ENCODE data around the gene ARL8A.

The ARL8A gene

DNA sequence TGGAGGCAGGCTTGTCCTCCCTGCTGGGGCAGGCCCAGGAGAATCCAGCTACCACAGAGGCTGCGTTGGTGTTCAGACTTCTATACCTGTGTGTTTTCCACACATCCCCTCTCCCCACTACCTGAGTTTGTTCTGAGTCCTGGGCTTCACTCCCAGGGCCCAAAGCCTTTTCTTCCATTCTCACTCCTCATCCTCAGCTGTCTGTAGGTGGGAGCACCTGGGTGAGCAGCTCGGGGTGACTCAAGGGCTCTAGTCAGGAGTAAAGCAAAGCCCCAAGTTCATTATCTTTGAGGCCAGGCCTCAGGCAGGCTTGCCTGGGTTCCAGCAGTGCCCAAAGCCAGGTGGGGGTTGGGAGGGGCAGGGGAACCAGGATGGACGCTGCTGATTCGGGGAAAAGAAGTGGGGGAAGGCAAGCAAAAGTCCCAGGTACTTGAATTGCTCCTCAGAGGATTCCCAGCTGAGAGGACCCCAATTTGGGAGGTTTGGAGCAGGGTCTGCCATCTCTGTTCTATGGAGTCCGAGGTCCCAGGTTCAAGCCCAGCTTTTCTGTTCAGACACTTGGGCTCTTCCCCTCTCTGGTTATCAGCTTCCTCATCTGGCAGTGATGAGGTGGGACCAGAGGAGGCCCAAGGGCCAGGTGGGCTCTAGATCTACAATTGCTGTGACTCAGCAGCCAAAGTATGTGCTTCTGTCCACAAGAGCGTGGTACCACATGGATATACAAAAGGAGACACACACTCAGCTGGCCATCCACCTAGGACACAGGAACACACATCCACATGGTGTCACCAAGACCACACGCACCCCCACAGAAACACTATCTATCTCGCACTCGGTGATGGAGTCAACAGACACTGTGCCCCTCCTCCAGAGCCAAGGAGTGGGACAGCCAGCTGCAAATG is 21.7 kb upstream of the ARL8A start:
- no peaks in the 10 kb centered on the region for H3K4me1 ChIP-seq

DNA sequence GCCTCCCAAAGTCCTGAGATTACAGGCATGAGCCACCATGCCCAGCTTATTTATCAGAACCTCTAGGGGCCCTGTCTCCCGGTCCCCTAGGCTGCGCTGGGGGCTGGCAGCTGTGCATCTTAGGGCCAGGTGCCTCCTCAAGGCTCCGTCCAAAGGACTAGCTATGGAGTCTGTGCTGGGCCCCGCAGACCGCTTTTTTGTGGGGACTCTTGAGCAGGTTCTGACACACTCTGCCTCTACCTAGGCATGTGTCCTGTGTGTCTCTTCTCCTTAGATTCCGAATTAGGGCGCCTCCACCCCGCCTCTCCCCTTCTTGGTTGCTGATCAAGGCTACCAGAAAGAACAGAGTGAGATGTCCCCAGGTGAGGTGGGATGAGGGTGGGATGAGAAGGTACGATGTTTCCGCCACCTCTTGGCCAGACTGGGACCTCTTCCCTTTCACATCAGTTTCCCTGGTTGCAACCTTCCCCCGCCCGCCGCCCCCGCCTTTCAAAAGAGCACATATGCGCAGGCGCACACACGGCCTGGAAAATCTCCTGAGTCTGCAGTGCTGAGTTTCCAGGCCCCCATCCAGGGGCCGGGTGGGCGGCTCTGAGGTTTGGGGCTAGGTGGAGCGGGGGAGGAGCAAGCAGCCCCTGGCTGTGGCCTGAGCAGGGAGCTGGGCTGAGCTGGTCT is 20.9 kb upstream of the ARL8A start:
- Histone ChIP-seq H3K9me3 (no peaks in the 10 kb centered on the region), H3K4me1 (no peaks in the 10 kb centered on the region), H3K4me3 (no peak overlapping the region), H3K27me3 (ENCODE audit: low read depth) (no peaks in the 10 kb centered on the region), H3K36me3 (replicated peaks) (no peaks in the 10 kb centered on the region)
- DNase-seq (ENCODE audit: low spot score in 2 of 2), result no peak
- in situ Hi-C loops (cut with MboI; ENCODE audit: low sequenced_read_pairs), result no loop called here

More for the DNA sequence above, 21.7 kb upstream of the ARL8A start:
- Histone ChIP-seq H3K9me3 (no peaks in the 10 kb centered on the region), H3K27me3 (ENCODE audit: low read depth) (no peaks in the 10 kb centered on the region), H3K36me3 (replicated peaks) (no peaks in the 10 kb centered on the region), H3K4me3 (no peak overlapping the region)
- DNase-seq (ENCODE audit: low spot score in 2 of 2), result no peak
- in situ Hi-C loops (cut with MboI; ENCODE audit: low sequenced_read_pairs), result no loop called here

DNA sequence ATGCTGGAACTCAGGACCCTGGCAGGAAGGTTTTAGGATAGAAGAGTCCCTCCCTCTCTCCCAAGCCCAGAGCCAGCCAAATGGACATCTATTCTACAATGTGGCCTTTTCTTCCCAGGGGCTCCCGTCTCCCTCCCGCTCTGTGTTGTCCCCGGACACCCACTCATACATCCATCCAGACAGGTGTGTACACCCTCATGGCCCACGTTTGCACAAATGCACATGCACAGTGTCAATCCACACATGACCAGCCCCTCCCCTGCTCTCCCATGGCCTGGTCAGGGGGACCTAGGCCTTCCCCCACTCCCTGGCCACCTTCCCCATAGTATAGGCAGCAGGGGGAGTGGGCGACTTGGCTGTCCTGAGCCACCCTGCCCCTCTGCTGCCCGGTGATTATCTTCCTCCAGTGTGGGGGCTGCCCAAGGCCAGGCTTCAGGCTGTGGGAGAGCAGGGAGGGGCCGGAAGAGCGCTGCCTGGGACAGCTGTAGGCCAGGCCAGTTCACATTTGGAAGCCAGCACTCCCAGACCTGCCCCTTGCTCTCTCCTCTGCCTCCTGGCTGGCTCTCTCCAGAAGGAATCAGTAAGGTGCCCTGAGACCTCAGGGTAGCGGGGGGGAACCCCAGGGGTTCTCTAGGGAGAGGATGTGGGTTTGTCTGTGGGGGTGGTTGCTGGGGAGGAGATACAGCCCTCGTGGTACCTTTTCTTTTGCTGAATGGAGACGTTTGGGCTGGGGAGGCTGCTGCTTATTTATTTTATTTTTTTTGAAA is 19.9 kb upstream of the ARL8A start:
- Histone ChIP-seq H3K9me3 (no peaks in the 10 kb centered on the region), H3K4me1 (no peaks in the 10 kb centered on the region), H3K4me3 (no peak overlapping the region), H3K27me3 (ENCODE audit: low read depth) (no peaks in the 10 kb centered on the region), H3K36me3 (replicated peaks) (no peaks in the 10 kb centered on the region)
- in situ Hi-C loops (cut with MboI; ENCODE audit: low sequenced_read_pairs), result no loop called here
- DNase-seq (ENCODE audit: low spot score in 2 of 2), result no peak

DNA sequence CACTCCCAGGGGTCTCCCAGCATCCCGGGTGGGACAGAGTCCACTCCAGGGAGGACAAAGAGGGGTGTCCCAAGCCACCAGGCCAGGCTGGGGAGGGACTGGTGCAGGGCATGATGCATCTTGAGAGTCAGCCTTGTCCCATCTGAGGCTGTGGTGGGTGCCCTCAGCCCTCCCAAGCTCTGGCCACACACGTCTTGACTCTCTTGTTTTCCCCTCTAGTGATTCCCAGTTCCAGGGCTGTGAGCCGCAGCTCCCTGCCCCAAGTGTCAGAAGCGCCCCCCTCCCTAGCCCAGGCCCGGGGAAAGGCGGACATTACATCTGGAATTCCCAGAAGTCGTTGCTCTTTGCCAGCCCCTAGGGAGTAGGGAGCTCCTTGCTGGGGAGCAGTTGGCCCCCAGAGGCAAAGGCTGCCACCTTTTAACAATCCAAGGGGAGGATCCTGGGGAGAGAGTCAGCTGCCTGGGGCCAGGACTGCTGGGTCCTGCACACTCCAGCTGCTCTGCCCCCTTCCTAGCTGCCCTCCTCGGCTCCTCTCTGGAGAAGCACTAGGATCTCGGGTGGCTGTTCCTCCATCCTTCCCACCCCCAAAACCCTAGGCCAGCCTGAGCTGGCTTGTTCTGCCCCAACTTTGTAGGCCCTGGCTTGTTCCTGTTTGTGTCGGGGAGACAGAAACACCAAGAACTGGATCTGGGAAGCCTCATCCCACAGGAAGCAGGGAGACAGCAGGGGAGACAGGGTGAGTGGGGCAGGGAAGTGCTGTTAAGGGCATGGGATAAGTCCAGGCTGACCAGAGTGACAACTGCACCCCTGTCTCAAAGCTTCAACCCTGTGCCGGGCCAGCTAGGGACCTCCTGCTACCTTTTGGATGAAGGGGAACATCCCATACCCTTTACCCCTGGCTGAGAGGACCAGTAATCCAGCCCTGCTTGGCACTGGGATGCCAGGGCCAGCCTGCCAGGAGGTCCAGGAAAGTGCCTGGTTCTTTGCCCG is 19.0 kb upstream of the ARL8A start:
- DNase-seq (ENCODE audit: low spot score in 2 of 2), result no peak
- in situ Hi-C loops (cut with MboI; ENCODE audit: low sequenced_read_pairs), result no loop called here
- H3K36me3 ChIP-seq (replicated peaks), result no peaks in the 10 kb centered on the region
- H3K4me3 ChIP-seq, result no peak overlapping the region
- no peaks in the 10 kb centered on the region for H3K4me1 ChIP-seq
- H3K9me3 ChIP-seq, result no peaks in the 10 kb centered on the region
- no peaks in the 10 kb centered on the region for H3K27me3 ChIP-seq (ENCODE audit: low read depth)

DNA sequence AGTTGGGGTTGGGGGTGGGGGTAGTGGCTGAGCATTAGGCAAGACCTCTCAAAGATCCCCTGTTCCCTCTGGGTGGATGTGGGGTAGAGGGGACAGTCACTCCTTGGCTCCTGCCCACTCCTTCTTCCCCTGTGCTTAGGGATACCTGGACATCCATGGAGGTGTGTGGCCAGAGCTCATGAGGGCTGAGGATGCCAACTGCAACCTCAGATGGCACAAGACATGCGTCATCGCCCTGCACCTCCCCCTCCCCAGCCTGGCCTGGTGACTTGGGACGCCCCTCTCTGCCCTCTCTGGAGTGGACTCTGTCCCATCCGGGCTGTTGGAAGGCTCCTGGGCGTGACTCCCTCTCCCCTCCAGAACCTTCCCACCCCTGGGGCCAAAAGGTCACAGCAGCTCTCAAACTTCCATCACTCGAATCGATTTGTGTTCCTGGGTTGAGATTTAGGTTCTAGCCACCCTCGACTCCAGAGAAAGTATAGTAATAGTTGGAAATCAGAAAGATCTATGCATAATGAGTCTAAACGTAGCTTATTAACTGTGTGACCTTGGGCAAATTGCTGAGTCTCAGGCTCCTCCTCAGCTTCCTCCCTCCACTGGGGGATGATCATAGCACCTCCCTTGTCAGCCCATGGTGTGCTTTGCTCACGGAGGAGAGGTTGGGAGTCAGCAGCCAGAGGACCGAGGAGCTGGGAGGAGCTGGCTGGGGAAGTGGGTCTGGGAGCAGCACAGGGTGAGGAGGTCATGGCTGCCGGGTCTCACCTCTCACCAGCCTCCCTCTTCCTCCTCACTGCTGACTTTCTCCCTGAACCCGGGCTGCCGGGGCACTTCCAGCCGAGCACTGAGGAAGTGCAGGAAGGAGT is 18.1 kb upstream of the ARL8A start:
- in situ Hi-C loops (cut with MboI; ENCODE audit: low sequenced_read_pairs), result no loop called here
- no peaks in the 10 kb centered on the region for H3K9me3 ChIP-seq
- H3K36me3 ChIP-seq (replicated peaks), result no peaks in the 10 kb centered on the region
- no peak for DNase-seq (ENCODE audit: low spot score in 2 of 2)
- H3K4me1 ChIP-seq, result no peaks in the 10 kb centered on the region
- H3K4me3 ChIP-seq, result no peak overlapping the region
- H3K27me3 ChIP-seq (ENCODE audit: low read depth), result no peaks in the 10 kb centered on the region

DNA sequence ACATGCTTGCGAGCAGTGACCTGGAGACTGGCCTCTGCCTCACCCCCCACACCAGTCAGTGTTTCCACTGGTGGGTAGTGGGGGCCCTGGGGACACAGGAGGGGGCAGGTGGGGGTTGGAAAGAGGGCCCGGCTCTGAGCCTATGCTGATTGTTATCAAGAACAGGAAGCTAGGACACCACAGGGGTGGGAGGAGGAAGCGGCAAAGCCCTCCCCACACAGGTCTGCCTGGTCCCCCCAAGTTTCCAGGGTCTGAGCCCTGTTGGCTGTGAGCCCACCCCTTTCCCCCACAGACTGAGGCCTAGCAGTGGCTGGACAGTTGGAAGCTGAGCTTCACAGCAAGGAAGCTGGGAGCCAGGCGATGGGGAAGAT is 17.5 kb upstream of the ARL8A start:
- Histone ChIP-seq H3K9me3 (no peaks in the 10 kb centered on the region), H3K4me3 (no peak overlapping the region), H3K36me3 (replicated peaks) (no peaks in the 10 kb centered on the region), H3K4me1 (no peaks in the 10 kb centered on the region), H3K27me3 (ENCODE audit: low read depth) (no peaks in the 10 kb centered on the region)
- no peak for DNase-seq (ENCODE audit: low spot score in 2 of 2)
- in situ Hi-C loops (cut with MboI; ENCODE audit: low sequenced_read_pairs), result no loop called here

DNA sequence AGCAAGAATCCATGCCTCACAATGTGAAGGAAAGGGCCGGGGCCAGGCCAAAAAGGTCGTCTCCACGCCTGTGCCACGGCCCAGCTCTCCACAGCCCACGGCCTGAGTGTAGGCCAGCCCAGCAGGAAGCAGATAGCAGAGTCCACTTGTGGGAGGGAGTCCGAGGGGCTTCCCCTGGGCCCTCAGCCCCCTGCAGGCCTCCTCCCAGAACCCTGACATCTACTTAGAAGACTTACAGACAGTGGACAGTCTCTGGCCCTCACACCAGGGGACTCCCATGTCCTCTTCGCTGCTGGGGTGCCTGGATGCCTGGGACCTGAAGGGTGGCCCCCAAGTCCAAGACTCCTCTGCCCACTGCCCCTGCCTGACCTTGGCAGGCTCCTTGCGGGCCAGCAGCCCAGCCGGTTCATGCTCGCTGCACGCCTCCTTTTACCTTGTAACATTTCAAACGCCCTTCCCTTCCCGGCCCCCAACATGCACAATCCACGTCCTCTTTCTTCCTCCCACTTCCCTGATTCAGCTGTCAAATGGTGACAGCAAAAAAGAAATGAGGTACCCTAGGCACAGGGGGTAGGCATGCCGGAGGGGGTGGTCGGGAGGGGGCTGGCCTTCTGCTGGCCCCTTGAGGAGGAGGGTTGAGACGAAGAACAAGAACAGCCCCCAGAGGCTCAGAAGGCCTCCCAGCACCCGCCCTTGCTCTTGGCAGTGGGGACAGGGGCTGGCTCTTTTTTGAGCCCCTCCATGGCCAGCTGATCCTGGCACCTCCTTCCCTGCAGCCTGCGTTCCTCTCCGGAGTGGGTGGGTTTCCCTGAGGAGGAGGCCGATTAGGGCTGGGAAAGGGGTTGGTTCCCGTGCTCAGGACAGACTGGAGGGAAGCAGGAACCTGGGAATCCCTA is 16.9 kb upstream of the ARL8A start:
- H3K4me3 ChIP-seq, result no peak overlapping the region
- H3K36me3 ChIP-seq (replicated peaks), result no peaks in the 10 kb centered on the region
- no peaks in the 10 kb centered on the region for H3K9me3 ChIP-seq
- no peaks in the 10 kb centered on the region for H3K27me3 ChIP-seq (ENCODE audit: low read depth)
- DNase-seq (ENCODE audit: low spot score in 2 of 2), result no peak
- in situ Hi-C loops (cut with MboI; ENCODE audit: low sequenced_read_pairs), result no loop called here
- H3K4me1 ChIP-seq, result no peaks in the 10 kb centered on the region

DNA sequence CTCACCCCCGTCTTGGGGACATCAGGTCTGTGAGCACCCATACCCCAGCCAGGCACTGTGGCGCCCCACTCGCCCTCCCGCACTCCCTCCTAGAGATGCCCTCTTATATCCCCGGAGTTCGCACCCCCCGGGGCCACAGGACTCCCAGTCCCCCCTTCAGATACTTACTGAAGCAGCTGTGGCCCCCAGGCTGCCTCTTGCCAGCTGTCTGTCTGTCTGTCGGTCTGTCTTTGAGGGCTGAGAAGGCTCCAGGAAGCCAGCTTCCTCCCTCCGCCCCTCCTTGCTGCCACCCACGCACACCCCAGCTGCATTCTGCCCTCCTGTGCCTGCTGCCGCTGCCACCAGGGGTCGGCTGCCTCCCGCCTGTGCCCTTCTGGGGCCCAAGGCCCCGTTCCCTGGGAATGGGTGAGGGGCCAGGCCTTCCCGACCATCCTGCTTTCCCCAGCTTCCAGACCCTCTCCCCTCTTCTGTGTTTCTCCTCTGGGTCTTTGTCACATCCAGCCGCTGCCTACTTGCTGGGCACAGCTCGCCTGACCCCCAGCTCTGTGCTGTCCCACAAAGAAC is 15.9 kb upstream of the ARL8A start, which contains the start of gene PTPN7:
PTPN7 (minus strand) TSS at position 226 of the 564 bp plus-strand sequence. CDS start 1,200 bp downstream, outside the sequence.
- no peak for DNase-seq (ENCODE audit: low spot score in 2 of 2)
- in situ Hi-C loops (cut with MboI; ENCODE audit: low sequenced_read_pairs), result no loop called here
- H3K36me3 ChIP-seq (replicated peaks), result no peaks in the 10 kb centered on the region
- no peaks in the 10 kb centered on the region for H3K9me3 ChIP-seq
- H3K4me1 ChIP-seq, result no peaks in the 10 kb centered on the region
- H3K27me3 ChIP-seq (ENCODE audit: low read depth), result no peaks in the 10 kb centered on the region
- no peak within 1 kb of the TSS for H3K4me3 ChIP-seq

DNA sequence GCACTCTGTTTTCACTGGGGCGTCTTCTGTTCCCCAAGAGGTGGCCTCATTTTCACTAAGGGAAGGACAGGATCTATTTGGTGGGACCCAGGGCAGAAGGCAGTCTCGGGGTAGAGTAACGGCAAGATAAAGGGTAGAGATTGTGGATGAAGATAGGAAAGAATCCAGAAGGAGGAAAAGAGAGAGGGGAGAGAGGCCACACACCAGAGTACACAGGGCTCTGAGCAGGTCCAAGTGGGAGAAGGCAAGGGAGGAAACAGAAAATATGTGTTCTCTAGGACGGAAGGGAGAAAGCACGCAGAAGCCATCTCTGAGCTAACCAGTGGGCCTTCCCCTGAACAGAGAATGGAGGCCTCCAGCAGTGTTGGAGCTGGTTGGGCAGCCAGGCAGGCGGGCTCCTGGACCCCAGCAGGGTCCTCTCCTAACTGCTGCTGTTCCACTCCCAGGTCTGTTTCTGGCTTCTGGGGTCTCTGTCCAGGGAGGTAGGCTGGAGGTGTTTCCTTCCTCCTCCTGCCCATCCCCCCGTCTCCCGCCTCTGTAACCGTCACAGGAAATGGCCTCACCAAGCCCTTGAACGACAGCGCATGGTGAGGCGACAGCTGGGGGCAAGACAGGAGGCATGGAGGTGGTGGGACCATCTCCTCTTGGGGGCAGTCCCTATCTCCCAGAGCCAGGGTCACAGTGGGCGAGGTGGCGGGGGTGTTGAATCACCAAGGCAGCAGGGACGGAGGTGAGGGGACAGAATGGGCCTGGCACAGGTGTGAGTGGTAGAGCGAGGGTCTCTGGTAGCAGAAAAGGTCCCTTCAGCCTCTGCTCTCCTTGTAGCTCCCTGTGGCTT is 15.2 kb upstream of the ARL8A start:
- no peak for DNase-seq (ENCODE audit: low spot score in 2 of 2)
- H3K9me3 ChIP-seq, result no peaks in the 10 kb centered on the region
- H3K27me3 ChIP-seq (ENCODE audit: low read depth), result no peaks in the 10 kb centered on the region
- H3K4me1 ChIP-seq, result no peaks in the 10 kb centered on the region
- in situ Hi-C loops (cut with MboI; ENCODE audit: low sequenced_read_pairs), result no loop called here
- H3K4me3 ChIP-seq, result no peak overlapping the region
- no peaks in the 10 kb centered on the region for H3K36me3 ChIP-seq (replicated peaks)

DNA sequence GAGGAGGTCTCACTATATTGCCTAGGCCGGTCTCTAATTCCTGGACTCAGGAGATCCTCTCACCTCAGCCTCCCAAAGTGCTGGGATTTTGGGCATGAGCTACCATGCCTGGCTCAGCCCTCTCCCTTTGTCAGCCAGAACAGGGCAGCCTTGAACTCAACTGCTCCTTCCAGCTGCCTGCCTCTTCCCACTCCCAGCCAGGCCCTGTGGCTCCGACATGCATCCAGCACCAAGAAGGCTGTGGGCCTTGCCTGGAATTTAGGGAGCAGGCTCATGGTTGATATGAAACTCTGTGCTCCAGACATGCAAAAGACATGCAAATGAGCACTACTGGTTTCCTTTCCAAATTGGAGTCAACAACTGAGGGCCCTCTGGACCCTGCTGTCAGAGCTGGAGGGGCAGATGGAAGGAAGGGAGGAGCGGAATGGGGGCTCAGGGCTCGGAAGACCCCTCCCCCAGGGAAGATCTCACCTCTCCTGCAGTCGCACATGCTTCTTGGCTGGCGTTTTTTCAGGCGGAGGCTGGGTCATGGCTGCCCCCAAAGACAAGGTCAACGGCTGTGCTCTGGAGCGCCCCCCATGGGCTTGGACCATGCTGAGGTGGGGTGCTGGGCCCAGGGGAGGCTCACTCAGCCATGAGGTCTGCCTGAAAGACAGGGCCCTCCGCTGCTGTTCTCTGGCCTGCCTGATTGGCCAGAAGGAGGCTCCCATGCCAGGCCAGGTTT is 14.4 kb upstream of the ARL8A start:
- no peak overlapping the region for H3K4me3 ChIP-seq

More for the DNA sequence above, 14.4 kb upstream of the ARL8A start:
- DNase-seq (ENCODE audit: low spot score in 2 of 2), result no peak
- in situ Hi-C loops (cut with MboI; ENCODE audit: low sequenced_read_pairs), result no loop called here
- Histone ChIP-seq H3K4me1 (no peaks in the 10 kb centered on the region; the same call in 1 of the 2 replicates), H3K27me3 (ENCODE audit: low read depth) (no peaks in the 10 kb centered on the region), H3K9me3 (no peaks in the 10 kb centered on the region), H3K36me3 (replicated peaks) (no peaks in the 10 kb centered on the region)

All from HAP-1 (cell line).